HCT116 (cell line): ENCODE results near the gene GRIN2A. TPM values are rescaled to one million over a fixed set of nuclear protein-coding genes. Genes with fewer than 3 reads are reported as not detected.

Experiments used
- ATAC-seq: fragments of 200-7000 bp; cut with Tn5 transposase; 2 replicates; pipeline ENCODE4 v1.9.1; 2020; ENCODE audit warnings: mild to moderate bottlenecking, moderate library complexity
- BruUV-seq: library from RNA; stranded (reverse); fragments of 400-500 nt; replicated peaks from 2 replicates; lab custom pipeline; 2021; lab: Mats Ljungman, UMichigan
- CTCF ChIA-PET: fragments of 300-600 bp; sonication (Branson Sonifier 250); formaldehyde crosslinking; loops from one replicate; lab custom pipeline; 2021; ENCODE audit warnings: antibody characterized with exemption; lab: Charles Lee
- POLR2A ChIA-PET: fragments of 300-600, 350-600 bp; sonication (Branson Sonifier 250); formaldehyde crosslinking; loops from one replicate; lab custom pipeline; 2021; ENCODE audit warnings: antibody characterized with exemption; lab: Charles Lee
- RAD21 ChIA-PET, 2 experiments: fragments of 300-600 bp; sonication (Branson Sonifier 250); formaldehyde crosslinking; loops; one replicate each; lab custom pipeline; 2023; ENCODE audit warnings: low total read pairs in 2 of 2; ENCODE audit not compliant: uncharacterized antibody in 2 of 2, unreplicated experiment in 2 of 2, low non-redundant PET in 1 of 2; lab: Charles Lee
- DNase-seq: peaks from one replicate; pipeline ENCODE4 v3.0.0-alpha.2; 2010; ENCODE audit warnings: low read depth, low spot score
- H2AFZ ChIP-seq: fragments of 200-600 bp; shearing (Covaris generic), sonication (generic); 2 replicates; pipeline ENCODE4 v1.6.1; 2017; ENCODE audit warnings: low read depth, mixed run types, mixed read lengths, antibody characterized with exemption, low read length; ENCODE audit not compliant: poor library complexity, severe bottlenecking
- H3K27ac ChIP-seq: 2 replicates; pipeline ENCODE4 v1.5.1; 2012; ENCODE audit warnings: low read depth, low read length
- H3K27me3 ChIP-seq: fragments of 200-600 bp; sonication (generic); 2 replicates; pipeline ENCODE4 v1.6.1; 2016; ENCODE audit warnings: mixed run types, low read length, mixed read lengths; ENCODE audit not compliant: insufficient read depth
- H3K36me3 ChIP-seq, 2 experiments: fragments of 200-500 bp in 1 of 2; fragments of 200-600 bp in 1 of 2; sonication (Bioruptor generic) in 1 of 2; sonication (generic) in 1 of 2; 2 replicates each; pipeline versions ENCODE4 v1.5.1 to v1.6.1; 2014 to 2016; ENCODE audit warnings: low read length in 2 of 2, inconsistent platforms in 1 of 2, mixed read lengths in 1 of 2, mixed run types in 1 of 2; ENCODE audit not compliant: insufficient read depth in 2 of 2, control insufficient read depth in 1 of 2
- H3K4me1 ChIP-seq, 2 experiments: fragments of 200-600 bp in 1 of 2; sonication (generic) in 1 of 2; 2 replicates each; pipeline versions ENCODE4 v1.5.1 to v1.6.1; 2012 to 2017; ENCODE audit warnings: low read length in 2 of 2, inconsistent platforms in 1 of 2, mild to moderate bottlenecking in 1 of 2, mixed read lengths in 1 of 2, mixed run types in 1 of 2, moderate library complexity in 1 of 2; ENCODE audit not compliant: insufficient read depth in 2 of 2, control insufficient read depth in 1 of 2
- H3K4me2 ChIP-seq: fragments of 200-600 bp; sonication (generic); 2 replicates; pipeline ENCODE4 v1.6.1; 2017; ENCODE audit warnings: mixed run types, low read length, mixed read lengths
- H3K4me3 ChIP-seq, 2 experiments: fragments of 200-600 bp in 1 of 2; sonication (generic) in 1 of 2; replicated peaks in 1 of 2; 2 replicates each; pipeline ENCODE4 v1.5.1; 2011 to 2016; ENCODE audit warnings: low read length in 2 of 2, control low read depth in 1 of 2, low read depth in 1 of 2, mild to moderate bottlenecking in 1 of 2, mixed read lengths in 1 of 2, mixed run types in 1 of 2
- H3K79me2 ChIP-seq: fragments of 200-600 bp; sonication (generic); 2 replicates; pipeline ENCODE4 v1.6.1; 2017; ENCODE audit warnings: mild to moderate bottlenecking, mixed run types, low read length, moderate library complexity, mixed read lengths; ENCODE audit not compliant: insufficient read depth
- H3K9ac ChIP-seq: fragments of 200-600 bp; sonication (generic); 2 replicates; pipeline ENCODE4 v1.6.1; 2016; ENCODE audit warnings: low read length, mixed read lengths
- H3K9me2 ChIP-seq: fragments of 200-600 bp; sonication (generic), shearing (Covaris generic); 2 replicates; pipeline ENCODE4 v1.6.1; 2017; ENCODE audit warnings: mixed run types, mild to moderate bottlenecking, moderate library complexity; ENCODE audit not compliant: insufficient read depth
- H3K9me3 ChIP-seq, 2 experiments: fragments of 200-500 bp in 1 of 2; fragments of 200-600 bp in 1 of 2; sonication (Bioruptor generic) in 1 of 2; sonication (generic) in 1 of 2; 2 replicates each; pipeline ENCODE4 v1.6.1; 2014 to 2017; ENCODE audit warnings: low read length in 2 of 2, mixed read lengths in 2 of 2, inconsistent platforms in 1 of 2, low read depth in 1 of 2, mild to moderate bottlenecking in 1 of 2, mixed run types in 1 of 2, moderate library complexity in 1 of 2; ENCODE audit not compliant: control insufficient read depth in 1 of 2, insufficient read depth in 1 of 2
- H4K20me1 ChIP-seq: fragments of 200-600 bp; sonication (generic), shearing (Covaris generic); 2 replicates; pipeline ENCODE4 v1.6.1; 2017; ENCODE audit warnings: mixed run types, mild to moderate bottlenecking, moderate library complexity; ENCODE audit not compliant: insufficient read depth
- CBX3 ChIP-seq: IDR thresholded peaks from 2 replicates; pipeline ENCODE4 v1.6.1; 2012; ENCODE audit warnings: low read depth
- CEBPB ChIP-seq: IDR thresholded peaks from 2 replicates; pipeline ENCODE4 v1.6.1; 2012; ENCODE audit warnings: low read depth
- EGR1 ChIP-seq: IDR thresholded peaks from 2 replicates; pipeline ENCODE4 v1.6.1; 2012; ENCODE audit warnings: low read depth
- ELF1 ChIP-seq: IDR thresholded peaks from 2 replicates; pipeline ENCODE4 v1.6.1; 2012; ENCODE audit warnings: low read depth, borderline replicate concordance
- EZH2phosphoT487 ChIP-seq: fragments of 200-600 bp; IDR thresholded peaks from 2 replicates; pipeline ENCODE4 v1.6.1; 2018; ENCODE audit warnings: antibody characterized with exemption, borderline replicate concordance
- FOSL1 ChIP-seq: IDR thresholded peaks from 2 replicates; pipeline ENCODE4 v1.6.1; 2012; ENCODE audit warnings: low read depth
- JUND ChIP-seq: IDR thresholded peaks from 2 replicates; pipeline ENCODE4 v1.6.1; 2012
- RAD21 ChIP-seq: IDR thresholded peaks from 2 replicates; pipeline ENCODE4 v1.6.1; 2012; ENCODE audit warnings: low read depth, mild to moderate bottlenecking
- SP1 ChIP-seq: IDR thresholded peaks from 2 replicates; pipeline ENCODE4 v1.6.1; 2012; ENCODE audit warnings: low read depth
- SRF ChIP-seq: IDR thresholded peaks from 2 replicates; pipeline ENCODE4 v1.6.1; 2012; ENCODE audit warnings: low read depth
- TCF7L2 ChIP-seq: IDR thresholded peaks from 2 replicates; pipeline ENCODE4 v1.7.0; 2011; ENCODE audit warnings: borderline replicate concordance, inconsistent platforms; ENCODE audit not compliant: insufficient read depth, insufficient read length; ENCODE audit errors: extremely low read depth
- YY1 ChIP-seq: IDR thresholded peaks from 2 replicates; pipeline ENCODE4 v1.6.1; 2011; ENCODE audit warnings: low read length, low read depth, moderate library complexity, mild to moderate bottlenecking; ENCODE audit not compliant: insufficient replicate concordance; ENCODE audit errors: extremely low read depth
- ZFX ChIP-seq: fragments of 450-650 bp; IDR thresholded peaks from 2 replicates; pipeline ENCODE4 v1.6.1; 2017
- ZNF274 ChIP-seq: fragments of 200-500 bp; sonication (Bioruptor generic); IDR thresholded peaks from 2 replicates; pipeline ENCODE4 v1.6.1; 2014; ENCODE audit warnings: mild to moderate bottlenecking, low read depth, low read length, inconsistent platforms
- intact Hi-C: fragments of 100-400 bp; cut with micrococcal nuclease; formaldehyde crosslinking; loops from 2 replicates; pipeline ENCODE4 v1.10.0; 2022
- total RNA-seq: library from RNA; stranded (reverse); gene quantifications from one replicate; pipeline ENCODE4 v1.2.1, GENCODE V29; 2021; ENCODE audit not compliant: unreplicated experiment
- TF ChIP-seq, protein P1 (sequence below), 3 experiments: fragments of 200-600 bp in 1 of 3; sonication (generic) in 1 of 3; IDR thresholded peaks in 2 of 3; conservative IDR thresholded peaks in 1 of 3; 2 replicates each; pipeline ENCODE4 v1.5.1; 2012 to 2017; ENCODE audit warnings: low read depth in 2 of 3, low read length in 2 of 3, antibody characterized with exemption in 1 of 3, borderline replicate concordance in 1 of 3, control low read depth in 1 of 3, mild to moderate bottlenecking in 1 of 3, mixed read lengths in 1 of 3, mixed run types in 1 of 3, moderate library complexity in 1 of 3; ENCODE audit not compliant: insufficient read depth in 1 of 3
- TF ChIP-seq, protein P2 (sequence below): IDR thresholded peaks from 2 replicates; pipeline ENCODE4 v1.6.1; 2012; ENCODE audit warnings: low read depth
- TF ChIP-seq, protein P3 (sequence below): IDR thresholded peaks from 2 replicates; pipeline ENCODE4 v1.6.1; 2012
- TF ChIP-seq, protein P4 (sequence below): IDR thresholded peaks from 2 replicates; pipeline ENCODE4 v1.6.1; 2012
- TF ChIP-seq, protein P5 (sequence below): IDR thresholded peaks from 2 replicates; pipeline ENCODE4 v1.6.1; 2011; ENCODE audit warnings: mild to moderate bottlenecking, low read length, moderate library complexity; ENCODE audit not compliant: insufficient replicate concordance; ENCODE audit errors: extremely low read depth

GRIN2A gene
- total RNA-seq, 1 experiment from 2014 or later: 0.02 TPM

DNA sequence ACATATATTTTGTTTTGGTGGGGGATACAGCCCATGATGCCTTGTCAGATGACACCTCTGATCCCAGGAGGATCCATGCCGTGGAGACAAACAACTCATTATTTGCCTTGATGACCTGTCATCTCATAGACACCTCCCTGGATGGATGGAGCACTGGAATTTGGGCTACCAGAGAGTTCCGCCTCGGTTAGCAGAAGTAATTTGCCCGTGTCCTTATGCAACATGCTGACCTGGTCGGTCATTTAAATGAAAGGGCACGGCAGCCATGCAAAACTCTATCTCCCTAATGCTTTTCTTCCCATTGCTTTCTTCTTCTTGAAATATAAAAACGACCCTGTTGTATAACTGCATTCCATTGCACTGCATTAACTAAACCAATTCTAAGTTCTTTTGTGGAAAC lies 145.3 kb downstream of the GRIN2A start:
- H3K9me2 ChIP-seq: no peaks in the 10 kb centered on the region
- no peak overlapping the region for H3K4me3 ChIP-seq
- CTCF ChIA-PET: no interaction called here
- no peaks in the 10 kb centered on the region for H3K9me3 ChIP-seq
- intact Hi-C loops: no loop called here
- POLR2A ChIA-PET: no interaction called here
- H3K27ac ChIP-seq: no peak overlapping the region
- H3K4me1 ChIP-seq: no peaks in the 10 kb centered on the region
- BruUV-seq: no TSS peak
- RAD21 ChIA-PET: no interaction called here
- no peak overlapping the region for H3K9ac ChIP-seq
- DNase-seq (no peak), ATAC-seq (no peak)
- no peak overlapping the region for H3K4me2 ChIP-seq
- H3K36me3 ChIP-seq: no peaks in the 10 kb centered on the region
- TF ChIP-seq RAD21 (no peak), ELF1 (no peak), YY1 (no peak), SRF (no peak), EZH2phosphoT487 (no peak), FOSL1 (no peak), CEBPB (no peak), ZNF274 (no peak), ZFX (no peak), TCF7L2 (no peak), SP1 (no peak), CBX3 (no peak), JUND (no peak), EGR1 (no peak)
- TF ChIP-seq, protein P1, sequence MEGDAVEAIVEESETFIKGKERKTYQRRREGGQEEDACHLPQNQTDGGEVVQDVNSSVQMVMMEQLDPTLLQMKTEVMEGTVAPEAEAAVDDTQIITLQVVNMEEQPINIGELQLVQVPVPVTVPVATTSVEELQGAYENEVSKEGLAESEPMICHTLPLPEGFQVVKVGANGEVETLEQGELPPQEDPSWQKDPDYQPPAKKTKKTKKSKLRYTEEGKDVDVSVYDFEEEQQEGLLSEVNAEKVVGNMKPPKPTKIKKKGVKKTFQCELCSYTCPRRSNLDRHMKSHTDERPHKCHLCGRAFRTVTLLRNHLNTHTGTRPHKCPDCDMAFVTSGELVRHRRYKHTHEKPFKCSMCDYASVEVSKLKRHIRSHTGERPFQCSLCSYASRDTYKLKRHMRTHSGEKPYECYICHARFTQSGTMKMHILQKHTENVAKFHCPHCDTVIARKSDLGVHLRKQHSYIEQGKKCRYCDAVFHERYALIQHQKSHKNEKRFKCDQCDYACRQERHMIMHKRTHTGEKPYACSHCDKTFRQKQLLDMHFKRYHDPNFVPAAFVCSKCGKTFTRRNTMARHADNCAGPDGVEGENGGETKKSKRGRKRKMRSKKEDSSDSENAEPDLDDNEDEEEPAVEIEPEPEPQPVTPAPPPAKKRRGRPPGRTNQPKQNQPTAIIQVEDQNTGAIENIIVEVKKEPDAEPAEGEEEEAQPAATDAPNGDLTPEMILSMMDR (IDR thresholded peaks at IDR 0.05 in 2 of 3, conservative IDR thresholded peaks at IDR 0.05 in 1 of 3; ENCODE audit: borderline replicate concordance in 1 of 3, insufficient read depth in 1 of 3, low read depth in 2 of 3, low read length in 2 of 3): no peak
- TF ChIP-seq, protein P2, sequence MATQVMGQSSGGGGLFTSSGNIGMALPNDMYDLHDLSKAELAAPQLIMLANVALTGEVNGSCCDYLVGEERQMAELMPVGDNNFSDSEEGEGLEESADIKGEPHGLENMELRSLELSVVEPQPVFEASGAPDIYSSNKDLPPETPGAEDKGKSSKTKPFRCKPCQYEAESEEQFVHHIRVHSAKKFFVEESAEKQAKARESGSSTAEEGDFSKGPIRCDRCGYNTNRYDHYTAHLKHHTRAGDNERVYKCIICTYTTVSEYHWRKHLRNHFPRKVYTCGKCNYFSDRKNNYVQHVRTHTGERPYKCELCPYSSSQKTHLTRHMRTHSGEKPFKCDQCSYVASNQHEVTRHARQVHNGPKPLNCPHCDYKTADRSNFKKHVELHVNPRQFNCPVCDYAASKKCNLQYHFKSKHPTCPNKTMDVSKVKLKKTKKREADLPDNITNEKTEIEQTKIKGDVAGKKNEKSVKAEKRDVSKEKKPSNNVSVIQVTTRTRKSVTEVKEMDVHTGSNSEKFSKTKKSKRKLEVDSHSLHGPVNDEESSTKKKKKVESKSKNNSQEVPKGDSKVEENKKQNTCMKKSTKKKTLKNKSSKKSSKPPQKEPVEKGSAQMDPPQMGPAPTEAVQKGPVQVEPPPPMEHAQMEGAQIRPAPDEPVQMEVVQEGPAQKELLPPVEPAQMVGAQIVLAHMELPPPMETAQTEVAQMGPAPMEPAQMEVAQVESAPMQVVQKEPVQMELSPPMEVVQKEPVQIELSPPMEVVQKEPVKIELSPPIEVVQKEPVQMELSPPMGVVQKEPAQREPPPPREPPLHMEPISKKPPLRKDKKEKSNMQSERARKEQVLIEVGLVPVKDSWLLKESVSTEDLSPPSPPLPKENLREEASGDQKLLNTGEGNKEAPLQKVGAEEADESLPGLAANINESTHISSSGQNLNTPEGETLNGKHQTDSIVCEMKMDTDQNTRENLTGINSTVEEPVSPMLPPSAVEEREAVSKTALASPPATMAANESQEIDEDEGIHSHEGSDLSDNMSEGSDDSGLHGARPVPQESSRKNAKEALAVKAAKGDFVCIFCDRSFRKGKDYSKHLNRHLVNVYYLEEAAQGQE: no peak
- TF ChIP-seq, protein P3, sequence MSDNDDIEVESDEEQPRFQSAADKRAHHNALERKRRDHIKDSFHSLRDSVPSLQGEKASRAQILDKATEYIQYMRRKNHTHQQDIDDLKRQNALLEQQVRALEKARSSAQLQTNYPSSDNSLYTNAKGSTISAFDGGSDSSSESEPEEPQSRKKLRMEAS: no peak
- TF ChIP-seq, protein P4, sequence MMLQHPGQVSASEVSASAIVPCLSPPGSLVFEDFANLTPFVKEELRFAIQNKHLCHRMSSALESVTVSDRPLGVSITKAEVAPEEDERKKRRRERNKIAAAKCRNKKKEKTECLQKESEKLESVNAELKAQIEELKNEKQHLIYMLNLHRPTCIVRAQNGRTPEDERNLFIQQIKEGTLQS: no peak
- TF ChIP-seq, protein P5, sequence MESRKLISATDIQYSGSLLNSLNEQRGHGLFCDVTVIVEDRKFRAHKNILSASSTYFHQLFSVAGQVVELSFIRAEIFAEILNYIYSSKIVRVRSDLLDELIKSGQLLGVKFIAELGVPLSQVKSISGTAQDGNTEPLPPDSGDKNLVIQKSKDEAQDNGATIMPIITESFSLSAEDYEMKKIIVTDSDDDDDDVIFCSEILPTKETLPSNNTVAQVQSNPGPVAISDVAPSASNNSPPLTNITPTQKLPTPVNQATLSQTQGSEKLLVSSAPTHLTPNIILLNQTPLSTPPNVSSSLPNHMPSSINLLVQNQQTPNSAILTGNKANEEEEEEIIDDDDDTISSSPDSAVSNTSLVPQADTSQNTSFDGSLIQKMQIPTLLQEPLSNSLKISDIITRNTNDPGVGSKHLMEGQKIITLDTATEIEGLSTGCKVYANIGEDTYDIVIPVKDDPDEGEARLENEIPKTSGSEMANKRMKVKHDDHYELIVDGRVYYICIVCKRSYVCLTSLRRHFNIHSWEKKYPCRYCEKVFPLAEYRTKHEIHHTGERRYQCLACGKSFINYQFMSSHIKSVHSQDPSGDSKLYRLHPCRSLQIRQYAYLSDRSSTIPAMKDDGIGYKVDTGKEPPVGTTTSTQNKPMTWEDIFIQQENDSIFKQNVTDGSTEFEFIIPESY: no peak
- H4K20me1 ChIP-seq: no peaks in the 10 kb centered on the region
- peaks cover 8% of the 10 kb centered on the region; the same call in 1 of the 2 replicates for H3K27me3 ChIP-seq
- H3K79me2 ChIP-seq: no peaks in the 10 kb centered on the region
- H2AFZ ChIP-seq: no peak overlapping the region
